Mononuclear cell (primary cell): ENCODE measurements around the gene ARMC12. TPM values are rescaled to one million over a fixed set of nuclear protein-coding genes. Genes with fewer than 3 reads are reported as not detected.

ENCODE experiments used
- H3K27me3 ChIP-seq: 2 replicates; pipeline ENCODE4 v1.6.0; 2011; ENCODE audit warnings: low read length, control low read depth; ENCODE audit not compliant: insufficient read depth
- H3K4me1 ChIP-seq: 2 replicates; pipeline ENCODE4 v1.5.1; 2011; ENCODE audit warnings: mild to moderate bottlenecking, low read length, control low read depth; ENCODE audit not compliant: insufficient read depth
- H3K4me3 ChIP-seq: 2 replicates; pipeline ENCODE4 v1.5.1; 2011; ENCODE audit warnings: mild to moderate bottlenecking, low read length, moderate library complexity
- H3K9me3 ChIP-seq: 2 replicates; pipeline ENCODE4 v1.5.1; 2011; ENCODE audit warnings: low read depth, mild to moderate bottlenecking, control low read depth, low read length
- total RNA-seq: library from RNA; depleted of rRNA; stranded (reverse); fragments of >200 nt; gene quantifications from one replicate; pipeline ENCODE4 v1.2.3, GENCODE V29; 2012

ARMC12 gene
- total RNA-seq, 1 donor: 0.10 TPM

DNA sequence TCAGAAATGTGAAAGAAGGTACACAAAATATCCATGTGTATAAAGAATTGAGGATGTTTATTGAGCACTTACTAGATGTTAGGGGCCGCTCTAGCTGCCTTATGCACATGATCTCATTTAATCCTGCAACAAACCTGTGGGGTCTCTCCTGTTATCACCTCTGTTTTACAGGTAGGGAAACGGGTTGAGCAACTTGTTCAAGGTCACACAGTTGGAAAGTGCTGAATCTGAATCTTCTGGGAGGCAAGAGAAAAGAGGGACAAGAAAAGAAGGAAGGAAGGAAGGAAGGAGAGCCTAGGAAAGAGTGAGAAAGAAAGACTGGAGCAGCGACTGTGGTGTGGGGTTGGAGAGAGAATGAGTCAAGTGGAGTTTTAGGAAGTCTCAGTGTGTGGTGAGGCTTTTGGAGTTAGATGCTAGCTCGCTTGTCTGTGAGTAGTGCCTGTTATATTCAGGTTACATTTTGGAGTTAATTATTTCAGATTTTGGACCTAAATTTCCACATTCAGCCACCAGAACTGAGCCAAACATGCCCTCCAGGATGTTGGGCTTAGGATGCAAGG is 51.7 kb downstream of the ARMC12 start:
- no peak overlapping the region for H3K4me3 ChIP-seq
- H3K27me3 ChIP-seq: peaks cover 37% of the 10 kb centered on the region
- no peaks in the 10 kb centered on the region for H3K9me3 ChIP-seq
- no peaks in the 10 kb centered on the region for H3K4me1 ChIP-seq

DNA sequence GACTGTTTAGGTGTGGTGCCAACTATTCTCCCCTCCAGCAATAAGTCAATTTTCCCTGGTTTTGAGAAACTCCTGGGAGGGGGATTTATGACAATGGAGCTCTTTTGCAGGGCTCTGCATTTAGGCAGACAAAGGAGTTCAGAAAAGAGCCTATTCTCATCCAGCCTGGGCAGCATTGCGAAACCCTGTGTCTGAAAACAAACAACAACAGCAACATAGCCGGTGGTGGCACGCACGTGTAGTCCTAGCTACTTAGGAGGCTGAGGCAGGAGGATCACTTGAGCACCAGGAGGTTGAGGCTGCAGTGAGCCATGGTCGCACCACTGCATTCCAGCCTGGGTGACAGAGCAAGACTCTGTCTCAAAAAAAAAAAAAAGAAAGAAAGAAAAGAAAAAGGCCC is 53.9 kb downstream of the ARMC12 start:
- no peaks in the 10 kb centered on the region for H3K4me1 ChIP-seq
- H3K9me3 ChIP-seq: no peaks in the 10 kb centered on the region
- H3K4me3 ChIP-seq: no peak overlapping the region
- peaks cover 37% of the 10 kb centered on the region for H3K27me3 ChIP-seq

DNA sequence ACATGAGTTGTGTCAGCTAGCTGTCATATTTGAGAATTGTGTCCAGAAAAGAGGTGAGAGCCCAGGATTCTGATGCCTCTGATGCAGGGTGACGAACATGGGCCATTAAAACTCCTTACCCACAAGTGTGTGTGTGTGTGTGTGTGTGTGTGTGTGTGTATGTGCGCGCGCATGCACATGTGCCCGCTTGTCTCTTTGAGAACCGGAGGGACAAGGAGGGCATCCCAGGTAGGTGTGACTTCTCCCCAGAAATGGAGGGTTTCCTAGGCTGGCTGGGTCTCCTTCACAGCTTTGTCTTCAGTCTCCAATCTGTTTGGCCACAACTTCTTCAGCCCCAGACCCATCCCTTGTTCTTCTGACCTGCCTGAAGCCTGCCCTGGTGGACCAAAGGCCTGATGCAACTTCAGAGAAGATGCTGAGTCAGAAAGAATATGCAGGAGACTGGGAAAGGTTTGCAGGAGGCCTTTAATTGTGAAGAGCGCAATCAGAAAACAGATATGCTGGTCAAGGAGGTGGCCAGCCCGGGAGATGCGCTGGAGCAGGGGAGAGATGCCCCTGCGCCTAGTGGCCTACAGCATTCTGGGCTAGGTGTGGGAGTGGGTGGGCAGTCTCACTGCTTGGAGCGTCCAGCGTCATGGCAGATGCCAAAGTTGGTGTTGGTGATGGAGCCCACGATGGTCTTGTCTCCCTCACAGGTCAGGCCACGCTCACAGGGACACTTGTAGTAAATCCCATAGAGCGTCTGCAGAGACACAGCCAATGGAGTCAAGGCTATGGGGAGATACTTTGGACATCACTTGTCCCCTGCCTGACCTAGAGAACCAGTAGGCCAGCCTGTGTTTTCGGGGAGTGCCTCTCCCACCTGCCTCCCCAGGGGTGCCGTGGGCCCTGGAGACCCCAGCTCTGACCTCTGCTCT is 58.0 kb downstream of the ARMC12 start:
- Histone ChIP-seq H3K4me3 (no peak overlapping the region), H3K9me3 (no peaks in the 10 kb centered on the region), H3K27me3 (peaks cover 7% of the 10 kb centered on the region), H3K4me1 (no peaks in the 10 kb centered on the region)

DNA sequence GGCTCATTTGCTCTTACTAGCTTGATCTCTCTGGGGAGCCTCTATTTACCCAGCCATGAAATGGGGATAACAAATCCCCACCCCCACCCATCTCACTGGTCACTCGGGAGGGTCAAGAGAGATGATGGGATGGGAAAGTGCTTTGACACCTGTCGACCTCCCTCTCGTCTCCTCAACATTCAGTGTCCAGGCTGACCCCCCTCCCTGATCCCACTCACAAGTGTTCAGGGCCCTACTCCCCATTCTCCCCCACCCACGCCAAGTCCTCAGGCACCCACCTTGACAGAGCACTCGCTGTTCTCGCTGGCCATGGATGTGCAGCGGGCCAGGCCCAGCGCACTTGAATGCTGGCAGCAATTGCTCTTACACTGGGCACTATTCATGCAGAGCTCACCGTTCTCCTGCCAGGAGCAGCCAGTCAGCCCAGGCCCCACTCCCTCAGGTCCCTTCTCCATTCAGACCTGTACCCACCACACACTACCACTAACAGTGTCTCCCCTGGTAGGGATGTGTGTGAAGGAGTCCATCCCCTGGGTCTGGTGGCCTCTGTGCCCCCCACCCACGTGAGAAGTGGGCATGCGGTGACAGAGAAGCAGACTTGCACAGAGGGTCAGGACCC is 58.7 kb downstream of the ARMC12 start:
- Histone ChIP-seq H3K4me3 (no peak overlapping the region), H3K9me3 (no peaks in the 10 kb centered on the region), H3K27me3 (no peaks in the 10 kb centered on the region), H3K4me1 (no peaks in the 10 kb centered on the region)

GRCh38 chr6:35796236-35796635 is 59.4 kb downstream of the ARMC12 start:
- H3K4me3 ChIP-seq: no peak overlapping the region

GRCh38 chr6:35797837-35798526 is 61.1 kb downstream of the ARMC12 start:
- no peak overlapping the region for H3K4me3 ChIP-seq
- no peaks in the 10 kb centered on the region for H3K4me1 ChIP-seq
- no peaks in the 10 kb centered on the region for H3K27me3 ChIP-seq
- H3K9me3 ChIP-seq: no peaks in the 10 kb centered on the region

More at GRCh38 chr6:35796236-35796635, 59.4 kb downstream of the ARMC12 start:
- Histone ChIP-seq H3K9me3 (no peaks in the 10 kb centered on the region), H3K27me3 (no peaks in the 10 kb centered on the region), H3K4me1 (no peaks in the 10 kb centered on the region)

Other genes with a start within 250 kb of the ARMC12 start
- gene TEAD3, start 240.0 kb upstream of the ARMC12 start, total RNA-seq: not detected
- not detected for gene TULP1, start 224.1 kb upstream of the ARMC12 start, total RNA-seq
- 20.1 TPM for gene FKBP5, start 48.1 kb upstream of the ARMC12 start, total RNA-seq
- gene CLPSL2, start 39.6 kb downstream of the ARMC12 start, total RNA-seq: not detected
- gene CLPSL1, start 44.0 kb downstream of the ARMC12 start, total RNA-seq: not detected
- gene CLPS, start 60.3 kb downstream of the ARMC12 start, total RNA-seq: not detected
- not detected for gene LHFPL5, start 68.3 kb downstream of the ARMC12 start, total RNA-seq
- gene SRPK1, start 184.1 kb downstream of the ARMC12 start, total RNA-seq: 70.7 TPM